Adrenal gland (tissue), 5 donors: ENCODE measurements around the gene C1QTNF8.

ENCODE experiments used
- CTCF ChIP-seq, 6 experiments: fragments of 450-650 bp in 4 of 6; fragments of 200-600 bp in 2 of 6; sonication (generic) in 1 of 6; IDR thresholded peaks; 1 replicate in 5 of 6; 2 replicates in 1 of 6; pipeline versions ENCODE4 v1.5.1 to v1.8.0; 2016 to 2021; ENCODE audit warnings: antibody characterized with exemption in 6 of 6, mild to moderate bottlenecking in 2 of 6, moderate library complexity in 1 of 6
- POLR2A ChIP-seq, 2 donors: fragments of 450-650 bp; IDR thresholded peaks; one replicate each; pipeline ENCODE4 v1.6.1; 2017; ENCODE audit warnings: antibody characterized with exemption in 2 of 2, mild to moderate bottlenecking in 2 of 2, moderate library complexity in 1 of 2
- donor health status: DM: no; HTN: no; CAD: no.

GRCh38 chr16:1117176-1117900 is 21.3 kb upstream of the C1QTNF8 start:
- no peak for TF ChIP-seq CTCF (IDR thresholded peaks at IDR 0.05)
- TF ChIP-seq POLR2A (IDR thresholded peaks at IDR 0.05), result no peak
